Measurements from ENCODE around the gene NT5E. TPM values are rescaled to one million over a fixed set of nuclear protein-coding genes. Genes with fewer than 3 reads are reported as not detected.

Gene NT5E
- total RNA-seq, 1 experiment from 2014 or later = 15.8 TPM

DNA sequence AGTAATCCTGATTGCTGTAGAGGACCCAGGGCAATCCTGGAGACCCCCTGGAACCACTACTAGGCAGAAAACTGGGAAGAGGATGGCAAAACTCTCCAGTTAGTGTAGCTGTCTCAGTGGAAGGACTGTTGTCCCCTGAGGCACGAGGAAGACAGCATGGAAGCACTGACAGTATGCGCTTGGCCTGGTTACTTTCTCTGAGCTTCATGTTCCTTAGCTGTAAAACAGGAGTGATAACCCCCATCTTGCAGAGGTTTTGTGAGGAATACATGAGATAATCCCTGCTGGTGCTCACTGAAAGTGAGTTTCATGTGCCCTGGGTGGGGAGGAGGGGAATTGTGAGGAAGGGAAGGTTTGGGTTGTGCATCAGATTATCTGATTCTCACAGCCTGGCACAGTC is 3.2 kb downstream of the NT5E start:
- ATAC-seq = no peak
- H4K20me1 ChIP-seq (ENCODE audit: low read length) = no peaks in the 10 kb centered on the region
- no peaks in the 10 kb centered on the region for H3K36me3 ChIP-seq (ENCODE audit: low read depth, low read length)
- H3K4me1 ChIP-seq (ENCODE audit: insufficient read depth, low read length) = peaks cover 35% of the 10 kb centered on the region
- ChIA-PET CTCF (interaction anchor here (0.6 kb wide), 1 partner anchor 38 kb away, joined by 3 read pairs; no protein-coding TSS in a partner anchor), POLR2A (ENCODE audit: unreplicated experiment) (no interaction called here)
- no peaks in the 10 kb centered on the region for H3K9me3 ChIP-seq (ENCODE audit: low read length)
- no peaks in the 10 kb centered on the region for H3K9me2 ChIP-seq (replicated peaks; ENCODE audit: low read length)
- TF ChIP-seq EZH2 (IDR thresholded peaks at IDR 0.05; ENCODE audit: low read length, unreplicated experiment) (no peak), CTCF (conservative IDR thresholded peaks at IDR 0.05; ENCODE audit: low read depth, low read length) (no peak), EZH2phosphoT487 (IDR thresholded peaks at IDR 0.05; ENCODE audit: borderline replicate concordance, low read length) (no peak)
- no peaks in the 10 kb centered on the region for H3F3A ChIP-seq (ENCODE audit: low read length, unreplicated experiment)
- no peak overlapping the region for H3K9ac ChIP-seq (ENCODE audit: low read length)
- H3K27ac ChIP-seq (ENCODE audit: low read length) = no peak overlapping the region
- H3K4me2 ChIP-seq (ENCODE audit: low read length) = no peak overlapping the region
- BruUV-seq (replicated peaks) = no TSS peak
- intact Hi-C loops (cut with micrococcal nuclease) = loop anchor here (5.0 kb wide), 1 partner anchor 139 kb away; the partner anchor contains the start of gene SNX14
- no peaks in the 10 kb centered on the region for H3K27me3 ChIP-seq (ENCODE audit: low read length)
- H3K79me2 ChIP-seq (ENCODE audit: low read length) = peaks cover 28% of the 10 kb centered on the region
- DNase-seq = no peak
- no peak overlapping the region for H2AFZ ChIP-seq (ENCODE audit: low read length)
- H3K4me3 ChIP-seq (ENCODE audit: low read length) = no peak overlapping the region

DNA sequence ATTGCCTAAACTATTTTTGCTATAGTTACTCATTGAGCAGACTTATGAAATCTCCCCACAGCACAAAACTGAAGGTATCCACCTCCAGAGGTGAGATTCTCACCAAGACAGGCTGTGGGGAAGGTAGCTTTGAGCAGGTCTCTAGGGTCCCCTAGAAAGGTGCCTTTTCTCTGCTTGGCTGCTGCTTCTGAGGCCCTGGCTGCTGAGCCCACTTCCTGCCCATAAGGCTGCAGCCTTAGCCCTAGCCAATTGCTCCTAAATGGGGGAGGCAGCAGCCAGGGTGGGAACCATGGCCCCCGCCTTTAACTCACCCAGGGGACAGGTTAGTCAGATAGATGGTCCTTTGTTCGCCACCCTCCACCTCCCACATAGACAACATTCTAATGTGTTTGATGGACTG is 3.6 kb downstream of the NT5E start:
- ATAC-seq (no peak), DNase-seq (no peak)
- Histone ChIP-seq H4K20me1 (ENCODE audit: low read length) (no peaks in the 10 kb centered on the region), H3K36me3 (ENCODE audit: low read depth, low read length) (no peaks in the 10 kb centered on the region), H3K9me2 (replicated peaks; ENCODE audit: low read length) (no peaks in the 10 kb centered on the region), H3K4me1 (ENCODE audit: insufficient read depth, low read length) (peaks cover 40% of the 10 kb centered on the region), H3K9me3 (ENCODE audit: low read length) (no peaks in the 10 kb centered on the region), H3K4me3 (ENCODE audit: low read length) (no peak overlapping the region), H3K79me2 (ENCODE audit: low read length) (peaks cover 28% of the 10 kb centered on the region), H3K4me2 (ENCODE audit: low read length) (no peak overlapping the region), H3F3A (ENCODE audit: low read length, unreplicated experiment) (no peaks in the 10 kb centered on the region), H2AFZ (ENCODE audit: low read length) (no peak overlapping the region), H3K9ac (ENCODE audit: low read length) (no peak overlapping the region), H3K27me3 (ENCODE audit: low read length) (no peaks in the 10 kb centered on the region), H3K27ac (ENCODE audit: low read length) (no peak overlapping the region)
- POLR2A ChIA-PET (ENCODE audit: unreplicated experiment) = no interaction called here
- BruUV-seq (replicated peaks) = no TSS peak
- CTCF ChIA-PET = no interaction called here
- no peak for TF ChIP-seq CTCF (conservative IDR thresholded peaks at IDR 0.05; ENCODE audit: low read depth, low read length)
- no peak for TF ChIP-seq EZH2phosphoT487 (IDR thresholded peaks at IDR 0.05; ENCODE audit: borderline replicate concordance, low read length)
- no peak for TF ChIP-seq EZH2 (IDR thresholded peaks at IDR 0.05; ENCODE audit: low read length, unreplicated experiment)
- intact Hi-C loops (cut with micrococcal nuclease) = loop anchor here (5.0 kb wide), 1 partner anchor 139 kb away; the partner anchor contains the start of gene SNX14

DNA sequence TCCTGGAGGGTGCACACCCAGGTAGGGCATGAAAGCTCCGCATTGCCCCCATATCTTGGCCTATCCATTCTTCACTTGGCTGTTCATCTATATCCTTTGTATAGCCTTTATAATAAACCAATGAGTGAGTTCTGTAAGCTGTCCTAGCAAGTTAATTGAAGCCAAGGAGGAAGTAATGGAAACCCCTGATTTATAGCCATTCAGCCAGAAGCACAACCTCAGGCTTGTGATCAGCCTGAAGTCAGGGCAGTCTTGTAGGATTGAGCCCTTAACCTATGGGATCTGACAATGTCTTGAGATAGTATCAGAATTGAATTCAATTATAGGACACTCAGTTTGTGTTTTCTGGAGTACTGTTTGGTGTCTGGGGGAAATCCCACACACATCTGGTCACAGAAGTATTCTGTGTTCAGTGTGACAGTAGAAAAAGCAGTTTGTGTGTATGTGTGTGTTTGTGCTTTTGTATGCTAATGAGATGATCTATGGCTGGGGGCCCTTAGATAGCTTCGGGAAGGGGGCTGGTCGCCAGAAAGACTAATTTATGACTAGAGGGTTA is 5.7 kb downstream of the NT5E start:
- TF ChIP-seq CTCF (conservative IDR thresholded peaks at IDR 0.05; ENCODE audit: low read depth, low read length) (no peak), EZH2phosphoT487 (IDR thresholded peaks at IDR 0.05; ENCODE audit: borderline replicate concordance, low read length) (no peak), EZH2 (IDR thresholded peaks at IDR 0.05; ENCODE audit: low read length, unreplicated experiment) (no peak)
- no TSS peak for BruUV-seq (replicated peaks)
- Histone ChIP-seq H3K4me1 (ENCODE audit: insufficient read depth, low read length) (peaks cover 55% of the 10 kb centered on the region), H3K4me2 (ENCODE audit: low read length) (no peak overlapping the region), H2AFZ (ENCODE audit: low read length) (no peak overlapping the region), H3K27ac (ENCODE audit: low read length) (no peak overlapping the region), H3K9ac (ENCODE audit: low read length) (no peak overlapping the region), H3K9me2 (replicated peaks; ENCODE audit: low read length) (no peaks in the 10 kb centered on the region), H4K20me1 (ENCODE audit: low read length) (no peaks in the 10 kb centered on the region), H3K4me3 (ENCODE audit: low read length) (no peak overlapping the region), H3K27me3 (ENCODE audit: low read length) (no peaks in the 10 kb centered on the region), H3K9me3 (ENCODE audit: low read length) (no peaks in the 10 kb centered on the region), H3K36me3 (ENCODE audit: low read depth, low read length) (no peaks in the 10 kb centered on the region), H3F3A (ENCODE audit: low read length, unreplicated experiment) (no peaks in the 10 kb centered on the region), H3K79me2 (ENCODE audit: low read length) (peaks cover 24% of the 10 kb centered on the region)
- DNase-seq (no peak), ATAC-seq (no peak)
- ChIA-PET CTCF (no interaction called here), POLR2A (ENCODE audit: unreplicated experiment) (interaction anchor here (0.5 kb wide), 1 partner anchor 139 kb away, joined by 6 read pairs; no protein-coding TSS in a partner anchor)
- intact Hi-C loops (cut with micrococcal nuclease) = no loop called here
